Activated CD8-positive, alpha-beta T cell treated with anti-CD3 and anti-CD28 coated beads, Interleukin-2, amount 10 ng/mL, durations not matched to agents 7 days and 5 days (primary cell): ENCODE measurements around the gene DLST. TPM values are rescaled to one million over a fixed set of nuclear protein-coding genes. Genes with fewer than 3 reads are reported as not detected.

Source experiments
- ATAC-seq: fragments of 150-1000 bp; cut with Tn5 transposase; one replicate; pipeline ENCODE4 v1.10.0; 2021; ENCODE audit warnings: moderate library complexity
- CTCF ChIA-PET: fragments of 350-600 bp; sonication (Branson Sonifier 250); formaldehyde crosslinking; loops from one replicate; lab custom pipeline; 2021; ENCODE audit warnings: antibody characterized with exemption; lab: Charles Lee
- POLR2A ChIA-PET: fragments of 350-600 bp; sonication (Branson Sonifier 250); formaldehyde crosslinking; loops from one replicate; lab custom pipeline; 2021; ENCODE audit warnings: antibody characterized with exemption; lab: Charles Lee
- DNase-seq: peaks from one replicate; pipeline ENCODE4 v3.0.0-alpha.2; 2020
- H3K27ac Mint-ChIP-seq: one replicate; pipeline ENCODE4 v1.8.0; 2021; ENCODE audit warnings: mild to moderate bottlenecking, mixed read lengths
- H3K27me3 Mint-ChIP-seq: one replicate; pipeline ENCODE4 v1.8.0; 2021; ENCODE audit warnings: low read depth, mixed read lengths
- H3K36me3 Mint-ChIP-seq: one replicate; pipeline ENCODE4 v1.8.0; 2021; ENCODE audit warnings: low read depth, mixed read lengths
- H3K4me1 Mint-ChIP-seq: one replicate; pipeline ENCODE4 v1.8.0; 2021; ENCODE audit warnings: low read depth, mixed read lengths
- H3K4me3 Mint-ChIP-seq: one replicate; pipeline ENCODE4 v1.8.0; 2021; ENCODE audit warnings: mild to moderate bottlenecking, mixed read lengths
- H3K9me3 Mint-ChIP-seq: one replicate; pipeline ENCODE4 v1.8.0; 2022; ENCODE audit warnings: mixed read lengths; ENCODE audit not compliant: insufficient read depth
- total RNA-seq, 2 experiments: library from RNA; stranded (reverse); gene quantifications; one replicate each; pipeline ENCODE4 v1.2.3, GENCODE V29; 2021

DLST gene
- total RNA-seq, 2 experiments from 2014 or later: 106 to 108 TPM

DNA sequence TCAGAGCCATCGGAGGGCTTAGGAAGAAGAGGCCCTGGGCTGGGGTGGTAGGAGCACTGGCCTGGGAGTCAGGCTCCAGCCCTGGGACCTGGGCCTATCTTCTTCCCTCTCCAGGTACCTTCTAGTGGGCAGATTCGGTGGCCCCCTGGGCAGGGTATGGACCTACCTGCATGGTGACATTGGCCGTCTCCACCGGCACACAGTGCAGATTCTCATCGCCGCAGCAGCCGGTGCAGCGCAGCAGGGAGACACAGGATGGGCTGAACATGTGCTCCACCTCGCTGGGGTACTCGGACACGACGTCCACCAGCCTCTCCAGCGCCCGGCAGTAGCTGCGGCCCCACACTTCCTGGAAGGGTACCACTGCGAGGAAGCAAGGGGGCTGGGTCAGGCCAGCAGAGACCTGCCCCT, 67.5 kb downstream of the DLST start:
- H3K9me3 Mint-ChIP-seq: no peaks in the 10 kb centered on the region

DNA sequence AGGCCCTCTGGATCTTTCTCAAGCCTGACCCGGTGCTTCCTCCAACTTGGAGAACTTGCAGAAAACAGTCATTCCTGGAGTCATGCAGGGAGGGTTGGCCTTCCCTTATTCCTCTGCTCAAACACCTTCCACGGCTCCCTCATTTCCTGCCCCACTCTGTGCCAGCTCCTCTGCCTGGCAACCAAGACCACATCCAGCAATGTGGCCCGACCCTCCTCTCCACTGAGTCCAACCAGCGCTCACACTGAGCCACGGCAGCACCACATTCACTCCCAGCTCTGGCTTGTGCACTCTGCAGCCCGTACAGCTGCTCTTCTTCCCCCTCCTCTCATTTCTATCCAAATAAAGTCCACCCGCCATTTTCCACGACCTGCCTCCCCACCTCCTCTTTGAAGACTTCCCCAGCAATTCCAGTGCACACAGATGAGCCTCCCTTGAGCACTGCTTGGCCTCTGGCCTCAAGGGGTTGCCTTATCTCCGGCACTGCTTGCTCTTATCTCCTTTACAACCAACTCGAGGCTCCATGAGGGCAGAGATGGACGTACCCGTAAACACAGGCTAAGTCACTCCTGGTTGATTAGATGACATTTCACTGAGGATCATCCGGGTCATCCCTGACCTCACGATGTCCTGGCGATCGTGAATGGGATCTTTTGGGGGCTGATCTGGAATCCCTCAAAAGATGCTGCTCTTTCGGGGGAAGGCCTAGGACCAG, 68.3 kb downstream of the DLST start:
- ChIA-PET CTCF (interaction anchor here (0.5 to 5.7 kb wide), 4 partner anchors 53 to 892 kb away, joined by 3 to 57 read pairs (median 6); partner anchors contain the start of gene EIF2B2), POLR2A (interaction anchor here (1.1 kb wide), 1 partner anchor 10 kb away, joined by 5 read pairs; no protein-coding TSS in a partner anchor)
- no peaks in the 10 kb centered on the region for H3K27me3 Mint-ChIP-seq
- no peak for DNase-seq
- peaks cover 13% of the 10 kb centered on the region for H3K4me1 Mint-ChIP-seq
- no peak overlapping the region for H3K27ac Mint-ChIP-seq
- no peak overlapping the region for H3K4me3 Mint-ChIP-seq
- H3K9me3 Mint-ChIP-seq: no peaks in the 10 kb centered on the region
- H3K36me3 Mint-ChIP-seq: no peaks in the 10 kb centered on the region
- ATAC-seq: no peak

More for the DNA sequence above, 67.5 kb downstream of the DLST start:
- Mint-ChIP-seq H3K4me1 (peaks cover 7% of the 10 kb centered on the region), H3K36me3 (no peaks in the 10 kb centered on the region), H3K27ac (no peak overlapping the region), H3K4me3 (no peak overlapping the region), H3K27me3 (no peaks in the 10 kb centered on the region)
- POLR2A ChIA-PET: interaction anchor here (1.1 kb wide), 1 partner anchor 9 kb away, joined by 5 read pairs; no protein-coding TSS in a partner anchor
- ATAC-seq (no peak), DNase-seq (no peak)
- CTCF ChIA-PET: interaction anchor here (0.5 to 5.7 kb wide), 4 partner anchors 54 to 891 kb away, joined by 3 to 57 read pairs (median 6); partner anchors contain the start of gene EIF2B2

DNA sequence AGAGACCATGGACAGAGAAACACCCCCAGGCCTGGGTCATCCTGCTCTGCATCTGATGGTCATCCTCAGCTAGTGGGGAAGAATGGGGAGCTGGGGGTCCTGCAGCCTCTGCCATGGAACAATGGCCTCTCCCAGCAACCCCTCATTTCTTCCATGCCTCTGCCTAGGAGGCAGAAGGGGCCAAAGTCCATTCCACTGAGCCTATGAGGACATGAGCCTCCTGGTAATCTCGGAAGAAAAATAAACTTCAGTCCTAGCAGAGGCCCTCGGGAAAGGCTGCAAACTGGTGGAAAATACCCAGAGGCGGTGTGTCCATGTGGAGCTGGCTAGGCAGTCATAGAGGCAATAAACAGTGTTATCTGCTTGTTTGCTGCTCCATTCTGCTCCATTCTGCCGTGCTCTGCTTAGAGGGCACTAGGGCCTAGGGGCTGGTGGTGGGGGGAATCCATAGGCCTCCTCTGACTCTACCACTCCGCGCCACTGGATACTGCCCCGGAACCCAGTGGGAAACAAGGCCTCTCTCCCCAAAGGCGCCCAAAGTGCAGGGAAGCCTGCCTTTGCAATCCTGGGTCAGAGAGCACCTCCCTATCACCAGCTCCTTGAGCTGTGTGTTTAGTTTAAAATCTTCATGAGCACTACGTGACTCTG, 69.2 kb downstream of the DLST start:
- Mint-ChIP-seq H3K27me3 (peaks cover under 1% of the 10 kb centered on the region), H3K4me3 (no peak overlapping the region), H3K36me3 (no peaks in the 10 kb centered on the region), H3K27ac (no peak overlapping the region), H3K9me3 (no peaks in the 10 kb centered on the region), H3K4me1 (peaks cover 13% of the 10 kb centered on the region)
- ChIA-PET CTCF (no interaction called here), POLR2A (no interaction called here)
- DNase-seq (no peak), ATAC-seq (no peak)

DNA sequence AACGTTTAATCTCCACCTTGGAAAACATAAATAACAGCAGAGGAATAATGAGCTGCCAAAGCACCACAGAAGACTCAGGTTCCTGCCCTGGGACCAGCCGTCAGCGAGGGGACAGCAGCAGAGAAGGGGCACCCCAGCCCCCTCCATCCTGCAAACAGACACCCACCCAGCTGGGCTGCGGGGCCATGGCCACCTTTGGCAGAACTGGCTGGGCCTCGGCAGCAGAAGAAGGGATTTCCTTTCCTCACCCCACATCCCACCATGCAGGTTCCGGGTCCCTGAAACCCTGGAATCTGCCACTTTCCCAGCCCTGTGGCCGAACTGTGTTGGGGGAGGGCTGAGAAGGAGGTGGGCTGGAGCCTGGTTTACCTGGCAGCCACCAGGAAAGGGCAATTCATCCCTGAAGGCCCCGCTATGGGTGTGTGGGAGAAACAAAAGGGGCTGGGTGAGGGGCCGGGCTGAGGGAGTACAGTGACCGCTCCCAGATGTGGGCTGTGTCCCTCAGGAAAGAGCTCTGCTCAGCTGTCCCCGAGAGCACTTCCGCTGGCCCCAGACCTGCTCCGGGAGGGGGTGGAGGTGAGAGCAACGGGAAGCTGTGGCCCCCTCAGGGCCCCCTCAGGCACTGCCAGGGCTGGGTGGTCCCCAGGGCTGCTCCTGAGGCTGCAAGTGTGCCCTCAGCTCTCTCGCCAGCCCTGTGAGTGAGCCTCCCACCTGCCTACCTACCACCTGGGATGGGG, 69.9 kb downstream of the DLST start:
- Mint-ChIP-seq H3K9me3 (no peaks in the 10 kb centered on the region), H3K36me3 (no peaks in the 10 kb centered on the region), H3K27ac (no peak overlapping the region), H3K4me1 (peaks cover 9% of the 10 kb centered on the region), H3K4me3 (no peak overlapping the region), H3K27me3 (peaks cover 6% of the 10 kb centered on the region)
- POLR2A ChIA-PET: no interaction called here
- CTCF ChIA-PET: interaction anchor here (1.4 to 2.9 kb wide), 2 partner anchors 90 to 137 kb away, joined by 3 to 11 read pairs; no protein-coding TSS in a partner anchor
- no peak for ATAC-seq
- DNase-seq: no peak

DNA sequence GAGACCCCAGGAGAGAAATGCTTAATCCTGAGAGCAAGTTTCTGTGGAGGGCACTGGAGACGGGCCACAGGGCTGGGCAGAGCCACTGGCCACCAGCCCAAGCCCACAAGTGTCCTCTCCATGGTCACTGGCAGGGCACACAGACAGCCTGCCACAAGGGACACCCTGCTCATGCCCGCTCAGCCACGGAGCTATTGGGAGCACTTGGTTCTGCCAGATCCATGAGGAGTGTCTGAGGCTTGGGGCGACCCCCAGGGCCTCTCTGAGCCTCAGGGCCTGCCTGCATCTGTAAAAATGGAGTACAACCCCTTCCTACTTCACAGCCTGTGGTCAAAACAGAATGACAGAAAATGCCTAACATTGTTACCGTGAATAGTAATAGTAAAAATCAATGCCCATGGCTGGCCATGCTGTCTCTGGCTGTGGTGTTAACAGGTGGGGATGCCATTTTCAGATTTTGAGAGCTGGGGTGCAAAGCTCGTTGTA, 70.5 kb downstream of the DLST start:
- no peak for ATAC-seq

DNA sequence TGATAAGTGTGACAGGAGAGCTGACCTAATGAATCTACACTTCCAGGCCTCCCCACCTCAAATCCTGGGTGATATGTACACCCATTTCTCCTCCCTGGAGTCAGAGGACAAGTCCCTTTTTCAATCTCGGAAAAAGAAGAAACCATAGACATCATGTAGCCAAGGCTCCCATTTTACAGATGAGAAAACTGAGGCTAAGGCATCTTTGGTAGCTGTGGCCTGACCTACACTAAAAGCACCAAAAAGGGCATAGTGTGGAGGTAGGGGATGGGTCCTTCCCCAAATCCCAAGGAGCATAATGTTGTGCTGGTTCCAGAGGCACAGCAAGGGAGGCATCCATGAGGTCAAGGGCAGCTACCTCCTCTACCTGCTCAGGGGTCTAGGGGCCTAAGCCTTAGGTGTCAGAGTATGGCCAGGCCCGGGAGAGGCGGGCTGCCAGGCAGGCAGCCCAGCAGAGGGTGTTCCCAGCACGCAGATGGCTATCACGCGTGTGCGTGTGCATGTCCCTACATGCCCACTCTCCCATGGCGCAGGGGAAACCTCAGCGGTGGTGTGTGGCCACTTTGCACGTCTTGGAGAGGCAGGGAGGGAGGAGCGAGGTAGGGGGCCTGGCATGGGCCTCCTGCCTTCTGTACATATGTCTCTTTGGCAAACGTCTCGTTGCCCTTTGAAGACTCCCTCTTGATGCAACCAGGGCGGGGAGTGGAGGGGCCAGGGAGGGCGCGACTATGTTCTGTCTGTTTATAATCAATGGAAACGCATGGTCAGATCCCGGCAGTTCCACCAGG, 71.2 kb downstream of the DLST start:
- no peaks in the 10 kb centered on the region for H3K9me3 Mint-ChIP-seq
- peaks cover 12% of the 10 kb centered on the region for H3K27me3 Mint-ChIP-seq
- H3K4me1 Mint-ChIP-seq: peaks cover 8% of the 10 kb centered on the region
- no peak for ATAC-seq
- H3K36me3 Mint-ChIP-seq: no peaks in the 10 kb centered on the region
- no peak overlapping the region for H3K4me3 Mint-ChIP-seq
- ChIA-PET CTCF (interaction anchor here (1.4 to 2.9 kb wide), 3 partner anchors 91 to 136 kb away, joined by 3 to 11 read pairs (median 10); no protein-coding TSS in a partner anchor), POLR2A (no interaction called here)
- DNase-seq: no peak
- no peak overlapping the region for H3K27ac Mint-ChIP-seq

More for the DNA sequence above, 70.5 kb downstream of the DLST start:
- Mint-ChIP-seq H3K36me3 (no peaks in the 10 kb centered on the region), H3K27ac (no peak overlapping the region), H3K9me3 (no peaks in the 10 kb centered on the region), H3K4me3 (no peak overlapping the region), H3K4me1 (peaks cover 8% of the 10 kb centered on the region), H3K27me3 (peaks cover 10% of the 10 kb centered on the region)
- CTCF ChIA-PET: interaction anchor here (1.4 to 2.9 kb wide), 2 partner anchors 90 to 136 kb away, joined by 3 to 11 read pairs; no protein-coding TSS in a partner anchor
- DNase-seq: no peak
- POLR2A ChIA-PET: no interaction called here

Other genes with a start within 250 kb of the DLST start
- gene AREL1, start 168.8 kb upstream of the DLST start, total RNA-seq: 10 to 100 TPM; 44.1 to 44.9 TPM
- 10 to 100 TPM; 64.1 to 64.2 TPM for gene FCF1, start 168.8 kb upstream of the DLST start, total RNA-seq
- gene YLPM1, start 118.6 kb upstream of the DLST start, total RNA-seq: 10 to 100 TPM; 58.2 to 58.4 TPM
- gene PROX2, start 5.8 kb upstream of the DLST start, total RNA-seq: under 1 TPM; 0.13 to 0.44 TPM
- gene RPS6KL1, start 41.3 kb downstream of the DLST start, total RNA-seq: 1 to 10 TPM; 4.3 to 5.2 TPM
- gene PGF, start 73.7 kb downstream of the DLST start, total RNA-seq: under 1 TPM in 1 of 2 experiments, not detected in 1; 0.21 TPM
- 10 to 100 TPM; 49.1 to 51.0 TPM for gene EIF2B2, start 121.0 kb downstream of the DLST start, total RNA-seq
- gene MLH3, start 169.6 kb downstream of the DLST start, total RNA-seq: 10 to 100 TPM; 15.1 to 17.2 TPM
- gene ACYP1, start 182.1 kb downstream of the DLST start, total RNA-seq: 10 to 100 TPM; 42.6 to 44.0 TPM
- gene ZC2HC1C, start 187.7 kb downstream of the DLST start, total RNA-seq: 1 to 10 TPM; 1.3 to 1.4 TPM
- gene NEK9, start 245.1 kb downstream of the DLST start, total RNA-seq: 10 to 100 TPM; 73.7 to 80.0 TPM